HG02588 (cell line): ENCODE results near the gene PCDHGA2.
"Not testable (repeated sequence)": the region's sequence is repeated elsewhere in the genome, so short reads cannot be mapped to it uniquely, and the experiment has no call there.

ENCODE experiments used
- ATAC-seq: cut with Tn5 transposase; IDR thresholded peaks from one replicate; pipeline ENCODE4 v1.9.1; 2021; ENCODE audit warnings: mild to moderate bottlenecking, moderate library complexity; ENCODE audit not compliant: unreplicated experiment

The PCDHGA2 gene

GRCh38 chr5:141346017-141346416 is 7.5 kb downstream of the PCDHGA2 start:
- not testable (repeated sequence) for ATAC-seq

GRCh38 chr5:141349917-141350619 is 11.5 kb downstream of the PCDHGA2 start, which contains the start of gene PCDHGB1:
PCDHGB1 (plus strand) TSS chr5:141350099; CDS start chr5:141350261, 162 bp downstream.
- no peak for ATAC-seq

- no peak for ATAC-seq
These were observed 13.0 kb downstream of the PCDHGA2 start for GRCh38 chr5:141351591-141351990.

- no peak for ATAC-seq
These were observed 16.4 kb downstream of the PCDHGA2 start, which contains the start of gene PCDHGA4 for GRCh38 chr5:141354900-141355469. PCDHGA4 (plus strand) TSS chr5:141355021; CDS start chr5:141355108, 87 bp downstream.

- no peak for ATAC-seq
These were observed 17.1 kb downstream of the PCDHGA2 start for GRCh38 chr5:141355641-141356040.

- no peak for ATAC-seq
These were observed 17.6 kb downstream of the PCDHGA2 start for GRCh38 chr5:141356133-141356532.

- no peak for ATAC-seq
These were observed 18.4 kb downstream of the PCDHGA2 start for GRCh38 chr5:141356950-141357349.

GRCh38 chr5:141359790-141360426 is 21.3 kb downstream of the PCDHGA2 start, which contains the start of gene PCDHGB2:
PCDHGB2 (plus strand) TSS chr5:141359994; CDS start chr5:141360136, 142 bp downstream.
- peak; percentile 46 for ATAC-seq

- ATAC-seq = no peak
These were observed 22.1 kb downstream of the PCDHGA2 start for GRCh38 chr5:141360685-141361084.

GRCh38 chr5:141362719-141363118 is 24.2 kb downstream of the PCDHGA2 start:
- no peak for ATAC-seq

GRCh38 chr5:141363952-141364660 is 25.5 kb downstream of the PCDHGA2 start, which contains the start of gene PCDHGA5:
PCDHGA5 (plus strand) TSS chr5:141364162; CDS start chr5:141364331, 169 bp downstream.
- no peak for ATAC-seq

GRCh38 chr5:141366016-141366896 is 27.7 kb downstream of the PCDHGA2 start:
- ATAC-seq = no peak

- ATAC-seq = peak; percentile 97
These were observed 31.7 kb downstream of the PCDHGA2 start, which contains the start of gene PCDHGB3 for GRCh38 chr5:141369994-141370848. PCDHGB3 (plus strand) TSS chr5:141370242; CDS start chr5:141370395, 153 bp downstream.

- no peak for ATAC-seq
These were observed 33.3 kb downstream of the PCDHGA2 start for GRCh38 chr5:141371572-141372475.

- no peak for ATAC-seq
These were observed 35.2 kb downstream of the PCDHGA2 start, which contains the start of gene PCDHGA6 for GRCh38 chr5:141373673-141374317. PCDHGA6 (plus strand) TSS chr5:141373891; CDS start chr5:141374084, 193 bp downstream.

GRCh38 chr5:141374627-141375026 is 36.1 kb downstream of the PCDHGA2 start:
- ATAC-seq = no peak

- ATAC-seq = not testable (repeated sequence)
These were observed 37.0 kb downstream of the PCDHGA2 start for GRCh38 chr5:141375444-141376155.
